IPS-15b (cell line): ENCODE data around the gene ABCC10.

ENCODE experiments used
- H3K27me3 ChIP-seq: one replicate; pipeline ENCODE4 v1.6.1; 2013; ENCODE audit warnings: low read length; ENCODE audit not compliant: control insufficient read depth, insufficient read depth
- H3K36me3 ChIP-seq: one replicate; pipeline ENCODE4 v1.6.1; 2013; ENCODE audit warnings: low read length; ENCODE audit not compliant: control insufficient read depth, insufficient read depth
- H3K4me1 ChIP-seq: one replicate; pipeline ENCODE4 v1.6.1; 2013; ENCODE audit warnings: mild to moderate bottlenecking, low read length; ENCODE audit not compliant: control insufficient read depth, insufficient read depth
- H3K4me3 ChIP-seq: one replicate; pipeline ENCODE4 v1.5.1; 2013; ENCODE audit warnings: low read depth, low read length
- H3K9ac ChIP-seq: one replicate; pipeline ENCODE4 v1.6.1; 2013; ENCODE audit warnings: low read depth, mild to moderate bottlenecking, low read length
- H3K9me3 ChIP-seq: one replicate; pipeline ENCODE4 v1.6.1; 2013; ENCODE audit warnings: mild to moderate bottlenecking, low read length; ENCODE audit not compliant: control insufficient read depth, insufficient read depth

ABCC10 gene

DNA sequence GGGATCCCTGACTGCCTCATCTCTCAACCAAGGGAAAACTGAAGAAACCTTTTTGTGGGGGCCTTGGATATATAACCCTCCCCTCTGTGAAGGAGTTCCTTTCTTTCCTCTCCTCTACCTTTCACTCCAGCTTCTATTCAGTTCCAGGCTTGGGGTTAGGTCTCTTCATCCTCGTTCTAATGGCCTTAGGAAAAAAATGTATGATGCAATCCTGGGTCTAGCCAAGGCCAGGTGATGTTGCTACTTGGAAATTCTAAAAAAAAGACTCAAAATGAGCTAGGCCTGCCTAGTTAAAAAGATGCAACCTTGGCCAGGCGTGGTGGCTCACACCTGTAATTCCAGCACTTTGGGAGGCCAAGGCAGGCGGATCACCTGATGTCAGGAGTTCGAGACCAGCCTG, 7.6 kb downstream of the ABCC10 start:
- Histone ChIP-seq H3K27me3 (no peaks in the 10 kb centered on the region), H3K9me3 (no peaks in the 10 kb centered on the region), H3K9ac (no peak overlapping the region), H3K4me3 (no peak overlapping the region), H3K36me3 (peaks cover 12% of the 10 kb centered on the region), H3K4me1 (no peaks in the 10 kb centered on the region)

DNA sequence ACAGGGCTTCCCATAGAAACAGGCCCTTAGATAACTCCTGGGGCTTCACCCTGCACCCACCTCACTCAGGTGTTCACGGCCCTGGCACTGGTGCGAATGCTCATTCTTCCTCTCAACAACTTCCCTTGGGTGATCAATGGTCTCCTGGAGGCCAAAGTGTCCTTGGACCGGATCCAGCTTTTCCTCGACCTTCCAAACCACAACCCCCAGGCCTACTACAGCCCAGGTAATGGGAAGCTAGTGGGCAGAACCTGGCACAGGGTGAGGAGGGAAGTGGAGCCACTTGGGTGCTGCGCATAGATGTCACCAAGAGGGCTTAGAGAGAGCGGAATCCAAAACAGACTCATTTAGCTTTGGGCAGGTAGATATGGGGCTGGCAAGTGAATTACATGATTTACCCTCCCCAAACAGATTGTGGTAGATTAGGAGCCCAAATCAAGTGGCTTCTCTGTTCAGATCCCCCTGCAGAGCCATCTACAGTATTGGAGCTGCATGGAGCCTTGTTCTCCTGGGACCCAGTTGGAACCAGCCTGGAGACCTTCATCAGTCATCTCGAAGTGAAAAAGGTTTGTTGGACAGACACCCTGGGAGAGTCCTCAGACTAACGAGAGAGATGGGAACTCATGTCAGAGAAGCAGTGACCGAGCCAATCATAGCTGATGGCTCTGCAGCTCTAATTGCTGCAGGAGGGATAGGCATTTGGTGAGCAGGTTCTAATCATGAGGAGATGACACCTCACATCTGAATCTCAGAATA, 8.5 kb downstream of the ABCC10 start:
- peaks cover 12% of the 10 kb centered on the region for H3K36me3 ChIP-seq
- H3K9ac ChIP-seq: no peak overlapping the region
- no peaks in the 10 kb centered on the region for H3K9me3 ChIP-seq
- no peak overlapping the region for H3K4me3 ChIP-seq
- H3K4me1 ChIP-seq: no peaks in the 10 kb centered on the region
- H3K27me3 ChIP-seq: no peaks in the 10 kb centered on the region

DNA sequence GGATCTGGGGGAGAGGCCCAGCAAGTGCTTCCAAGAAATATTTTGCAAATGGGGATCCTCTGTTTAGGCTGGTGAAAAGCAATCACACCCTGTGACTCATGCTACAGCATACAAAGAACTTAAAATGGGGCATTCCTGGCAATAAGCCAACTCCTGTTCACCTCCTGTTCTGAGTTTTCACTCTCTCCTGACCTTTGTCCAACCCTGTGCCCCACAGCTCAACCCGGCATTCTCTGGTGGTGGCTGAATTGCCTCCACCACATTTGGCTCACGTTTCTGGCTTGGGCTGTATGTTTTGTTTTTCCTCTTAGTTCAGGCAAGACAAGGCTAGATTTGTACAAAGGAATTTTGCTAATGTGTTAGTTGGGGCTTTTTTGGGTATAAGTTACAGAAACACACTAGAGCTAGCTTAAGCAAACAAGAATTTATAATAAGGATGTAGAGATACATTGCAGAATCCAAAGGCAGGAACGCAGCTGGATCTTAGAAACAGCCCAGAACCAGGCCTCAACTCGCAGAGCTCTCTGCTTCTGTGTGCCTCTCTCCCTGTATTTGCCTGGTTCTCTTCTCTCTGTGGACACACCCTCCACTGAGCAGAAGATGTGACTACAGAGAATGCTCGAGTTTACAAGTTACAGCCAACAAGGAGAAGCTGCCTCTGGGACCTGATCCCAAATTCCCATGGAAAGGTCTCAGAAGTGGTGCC, 9.4 kb downstream of the ABCC10 start:
- H3K36me3 ChIP-seq: peaks cover 12% of the 10 kb centered on the region
- no peaks in the 10 kb centered on the region for H3K9me3 ChIP-seq
- H3K27me3 ChIP-seq: no peaks in the 10 kb centered on the region
- H3K4me1 ChIP-seq: no peaks in the 10 kb centered on the region
- H3K9ac ChIP-seq: no peak overlapping the region
- H3K4me3 ChIP-seq: no peak overlapping the region

DNA sequence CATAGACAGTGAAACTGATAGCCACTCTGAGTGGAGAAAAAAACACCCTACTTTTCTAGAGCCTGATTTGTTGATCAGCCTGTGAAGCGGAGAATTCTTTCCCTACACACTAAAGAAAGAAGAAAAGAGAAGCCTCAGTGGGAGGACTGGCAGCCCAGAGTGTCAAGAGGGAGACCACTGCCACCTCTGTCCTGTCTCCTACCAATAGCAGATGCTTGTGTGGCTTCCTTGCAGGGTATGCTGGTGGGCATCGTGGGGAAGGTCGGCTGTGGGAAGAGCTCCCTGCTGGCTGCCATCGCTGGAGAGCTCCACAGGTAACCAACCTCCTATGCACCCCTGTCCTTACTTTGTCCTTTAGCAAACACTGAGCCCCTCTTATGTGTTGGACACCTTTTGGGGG, 10.4 kb downstream of the ABCC10 start:
- no peaks in the 10 kb centered on the region for H3K4me1 ChIP-seq
- H3K27me3 ChIP-seq: no peaks in the 10 kb centered on the region
- H3K4me3 ChIP-seq: no peak overlapping the region
- no peaks in the 10 kb centered on the region for H3K9me3 ChIP-seq
- H3K9ac ChIP-seq: no peak overlapping the region
- peaks cover 5% of the 10 kb centered on the region for H3K36me3 ChIP-seq

DNA sequence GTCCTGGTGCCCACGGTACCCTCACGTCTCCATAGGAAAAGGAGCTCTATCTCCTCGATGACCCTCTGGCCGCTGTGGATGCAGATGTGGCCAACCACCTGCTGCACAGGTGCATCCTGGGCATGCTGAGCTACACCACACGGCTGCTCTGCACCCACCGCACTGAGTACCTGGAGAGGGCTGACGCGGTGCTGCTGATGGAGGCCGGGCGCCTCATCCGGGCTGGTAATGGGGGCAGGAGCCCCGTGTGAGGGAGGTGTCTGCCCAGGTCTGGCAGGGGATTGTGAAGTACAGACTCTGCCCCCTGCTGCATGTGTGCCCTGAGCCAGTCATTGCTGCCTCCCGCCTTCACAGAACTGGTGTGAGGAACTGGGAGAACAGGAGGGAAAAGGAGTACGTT, 15.6 kb downstream of the ABCC10 start:
- no peak overlapping the region for H3K4me3 ChIP-seq
- no peaks in the 10 kb centered on the region for H3K9me3 ChIP-seq
- peaks cover 15% of the 10 kb centered on the region for H3K36me3 ChIP-seq
- no peaks in the 10 kb centered on the region for H3K27me3 ChIP-seq
- H3K9ac ChIP-seq: no peak overlapping the region
- H3K4me1 ChIP-seq: no peaks in the 10 kb centered on the region

DNA sequence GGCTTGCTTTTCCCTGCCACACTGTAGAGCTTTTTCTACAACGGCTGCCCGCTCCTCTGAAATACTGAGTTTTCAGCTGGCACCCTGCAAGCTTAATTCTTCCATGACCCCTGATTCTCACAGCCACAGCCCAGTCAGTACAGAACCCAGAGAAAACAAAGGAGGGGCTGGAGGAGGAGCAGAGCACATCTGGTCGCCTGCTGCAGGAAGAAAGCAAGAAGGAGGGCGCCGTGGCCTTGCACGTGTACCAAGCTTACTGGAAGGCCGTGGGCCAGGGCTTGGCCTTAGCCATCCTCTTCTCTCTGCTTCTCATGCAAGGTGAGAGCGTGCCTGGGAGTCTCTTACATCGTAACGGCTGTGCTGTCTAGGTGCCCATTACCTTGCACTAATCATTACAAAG, 16.7 kb downstream of the ABCC10 start:
- Histone ChIP-seq H3K27me3 (no peaks in the 10 kb centered on the region), H3K4me1 (no peaks in the 10 kb centered on the region), H3K36me3 (peaks cover 19% of the 10 kb centered on the region), H3K9me3 (no peaks in the 10 kb centered on the region), H3K4me3 (no peak overlapping the region), H3K9ac (no peak overlapping the region)

DNA sequence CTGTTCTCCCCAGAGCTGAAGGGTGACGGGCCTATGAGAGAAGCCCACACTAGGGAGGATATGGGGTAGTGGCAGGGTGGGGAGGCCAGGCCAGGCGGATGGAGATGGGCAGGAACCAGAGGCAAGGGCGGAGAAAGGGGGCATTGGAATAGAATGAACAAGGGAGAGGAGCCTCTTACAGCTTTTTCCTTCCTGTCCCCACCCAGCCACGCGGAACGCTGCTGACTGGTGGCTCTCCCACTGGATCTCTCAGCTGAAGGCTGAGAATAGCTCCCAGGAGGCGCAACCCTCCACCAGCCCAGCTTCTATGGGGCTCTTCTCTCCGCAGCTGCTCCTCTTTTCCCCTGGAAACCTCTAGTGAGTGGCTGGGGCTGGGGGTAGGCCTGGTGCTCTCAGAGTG, 17.2 kb downstream of the ABCC10 start:
- H3K27me3 ChIP-seq: no peaks in the 10 kb centered on the region
- H3K36me3 ChIP-seq: peaks cover 23% of the 10 kb centered on the region
- H3K9me3 ChIP-seq: no peaks in the 10 kb centered on the region
- no peak overlapping the region for H3K9ac ChIP-seq
- no peak overlapping the region for H3K4me3 ChIP-seq
- no peaks in the 10 kb centered on the region for H3K4me1 ChIP-seq

DNA sequence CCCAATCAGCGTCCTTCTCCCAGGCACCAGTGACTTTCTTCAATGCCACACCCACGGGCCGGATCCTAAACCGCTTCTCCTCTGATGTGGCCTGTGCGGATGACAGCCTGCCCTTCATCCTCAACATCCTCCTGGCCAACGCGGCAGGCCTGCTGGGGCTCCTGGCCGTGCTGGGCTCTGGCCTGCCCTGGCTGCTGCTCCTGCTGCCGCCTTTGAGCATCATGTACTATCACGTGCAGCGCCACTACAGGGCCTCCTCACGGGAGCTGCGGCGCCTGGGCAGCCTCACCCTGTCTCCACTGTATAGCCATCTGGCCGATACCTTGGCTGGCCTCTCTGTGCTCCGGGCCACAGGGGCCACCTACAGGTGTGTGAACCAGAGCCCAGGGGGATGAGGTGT, 18.2 kb downstream of the ABCC10 start:
- peaks cover 32% of the 10 kb centered on the region for H3K36me3 ChIP-seq
- H3K4me1 ChIP-seq: no peaks in the 10 kb centered on the region
- H3K9me3 ChIP-seq: no peaks in the 10 kb centered on the region
- H3K4me3 ChIP-seq: no peak overlapping the region
- H3K27me3 ChIP-seq: no peaks in the 10 kb centered on the region
- no peak overlapping the region for H3K9ac ChIP-seq

DNA sequence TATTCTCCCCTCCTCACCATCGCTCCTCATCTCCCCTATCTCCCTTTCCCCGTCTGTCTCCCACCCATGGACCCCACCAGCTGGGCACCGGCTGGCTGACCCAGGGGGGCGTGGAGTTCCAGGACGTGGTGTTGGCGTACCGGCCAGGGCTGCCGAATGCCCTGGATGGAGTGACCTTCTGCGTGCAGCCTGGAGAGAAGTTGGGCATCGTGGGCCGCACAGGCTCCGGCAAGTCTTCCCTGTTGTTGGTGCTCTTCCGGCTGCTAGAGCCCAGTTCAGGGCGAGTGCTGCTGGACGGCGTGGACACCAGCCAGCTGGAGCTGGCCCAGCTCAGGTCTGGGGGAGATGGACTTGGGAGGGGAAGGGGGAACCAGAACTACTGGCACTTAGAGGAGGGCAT, 20.3 kb downstream of the ABCC10 start:
- H3K27me3 ChIP-seq: no peaks in the 10 kb centered on the region
- H3K9ac ChIP-seq: no peak overlapping the region
- peaks cover 37% of the 10 kb centered on the region for H3K36me3 ChIP-seq
- no peaks in the 10 kb centered on the region for H3K4me1 ChIP-seq
- H3K9me3 ChIP-seq: no peaks in the 10 kb centered on the region
- no peak overlapping the region for H3K4me3 ChIP-seq

DNA sequence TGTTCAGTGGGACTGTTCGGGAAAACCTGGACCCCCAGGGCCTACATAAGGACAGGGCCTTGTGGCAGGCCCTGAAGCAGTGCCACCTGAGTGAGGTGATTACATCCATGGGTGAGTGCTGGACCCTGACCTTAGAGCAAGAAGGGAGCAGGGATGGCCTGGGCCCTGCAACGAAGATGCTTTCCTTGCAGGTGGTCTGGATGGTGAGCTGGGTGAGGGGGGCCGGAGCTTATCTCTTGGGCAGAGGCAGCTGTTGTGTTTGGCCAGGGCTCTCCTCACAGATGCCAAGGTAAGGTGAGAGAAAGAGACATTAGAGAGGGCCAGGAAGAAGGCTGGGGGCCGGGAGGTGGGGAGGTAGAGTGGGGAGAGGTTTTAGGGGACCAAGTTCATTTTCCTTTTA, 21.6 kb downstream of the ABCC10 start:
- no peak overlapping the region for H3K4me3 ChIP-seq
- H3K27me3 ChIP-seq: no peaks in the 10 kb centered on the region
- no peaks in the 10 kb centered on the region for H3K4me1 ChIP-seq
- no peak overlapping the region for H3K9ac ChIP-seq
- H3K36me3 ChIP-seq: peaks cover 31% of the 10 kb centered on the region
- no peaks in the 10 kb centered on the region for H3K9me3 ChIP-seq

DNA sequence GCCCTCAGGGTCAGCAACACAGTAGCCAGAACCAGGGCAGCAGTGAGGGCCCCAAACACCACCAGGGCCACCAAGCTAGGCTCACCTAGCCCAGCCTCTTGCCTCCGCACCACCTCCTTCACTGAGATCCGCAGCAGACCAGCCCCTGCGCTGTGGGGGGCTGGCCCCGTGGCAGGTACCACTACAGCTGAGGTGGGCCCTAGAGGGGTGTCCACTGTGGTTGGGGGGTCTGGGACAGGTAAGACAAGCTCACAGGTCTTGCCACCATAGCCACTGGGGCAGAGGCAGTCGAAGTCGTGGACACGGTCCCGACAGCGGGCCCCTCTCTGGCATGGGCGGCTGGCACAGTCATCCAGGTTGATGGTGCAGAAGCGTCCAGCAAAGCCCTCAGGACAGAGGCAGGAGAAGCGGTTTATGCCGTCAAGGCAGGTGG, 23.4 kb downstream of the ABCC10 start:
- Histone ChIP-seq H3K9ac (no peak overlapping the region), H3K4me1 (no peaks in the 10 kb centered on the region), H3K27me3 (peaks cover 2% of the 10 kb centered on the region), H3K9me3 (no peaks in the 10 kb centered on the region), H3K36me3 (peaks cover 31% of the 10 kb centered on the region), H3K4me3 (no peak overlapping the region)

DNA sequence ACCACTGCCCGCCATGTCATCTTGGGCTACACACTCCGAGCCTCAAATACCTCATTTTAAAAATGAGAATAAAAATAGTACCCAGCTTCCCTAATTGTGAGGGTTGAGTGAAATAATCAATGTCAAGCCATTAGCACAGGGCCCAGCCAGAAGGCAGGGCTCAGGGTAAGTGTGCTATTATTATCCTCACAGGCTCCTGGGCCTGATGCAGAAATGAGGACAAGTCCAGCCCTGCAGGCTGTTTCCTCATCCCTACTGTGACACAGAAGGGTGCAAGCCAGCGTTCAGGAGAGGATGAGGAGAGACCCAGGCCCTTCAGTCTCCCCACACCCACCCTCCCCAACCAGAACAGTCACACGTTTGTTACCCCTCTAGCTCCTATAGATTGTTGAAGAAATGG, 24.0 kb downstream of the ABCC10 start:
- Histone ChIP-seq H3K9me3 (no peaks in the 10 kb centered on the region), H3K27me3 (peaks cover 8% of the 10 kb centered on the region), H3K36me3 (peaks cover 31% of the 10 kb centered on the region), H3K4me3 (no peak overlapping the region), H3K9ac (no peak overlapping the region), H3K4me1 (peaks cover 2% of the 10 kb centered on the region)
